Ishikawa (cell line): ENCODE results near the gene AGBL5.

Experiments
- CEBPB ChIP-seq: IDR thresholded peaks from 2 replicates; pipeline ENCODE4 v1.6.1; 2012
- EP300 ChIP-seq: IDR thresholded peaks from 2 replicates; pipeline ENCODE4 v1.6.1; 2012; ENCODE audit warnings: borderline replicate concordance
- NFIC ChIP-seq: IDR thresholded peaks from 2 replicates; pipeline ENCODE4 v1.6.1; 2012
- RAD21 ChIP-seq: IDR thresholded peaks from 2 replicates; pipeline ENCODE4 v1.6.1; 2012; ENCODE audit warnings: low read depth
- TAF1 ChIP-seq: IDR thresholded peaks from 2 replicates; pipeline ENCODE4 v1.6.1; 2012; ENCODE audit warnings: low read depth, mild to moderate bottlenecking
- TF ChIP-seq, protein P1 (sequence below): IDR thresholded peaks from 2 replicates; pipeline ENCODE4 v1.6.1; 2012; ENCODE audit warnings: low read depth, mild to moderate bottlenecking

DNA sequence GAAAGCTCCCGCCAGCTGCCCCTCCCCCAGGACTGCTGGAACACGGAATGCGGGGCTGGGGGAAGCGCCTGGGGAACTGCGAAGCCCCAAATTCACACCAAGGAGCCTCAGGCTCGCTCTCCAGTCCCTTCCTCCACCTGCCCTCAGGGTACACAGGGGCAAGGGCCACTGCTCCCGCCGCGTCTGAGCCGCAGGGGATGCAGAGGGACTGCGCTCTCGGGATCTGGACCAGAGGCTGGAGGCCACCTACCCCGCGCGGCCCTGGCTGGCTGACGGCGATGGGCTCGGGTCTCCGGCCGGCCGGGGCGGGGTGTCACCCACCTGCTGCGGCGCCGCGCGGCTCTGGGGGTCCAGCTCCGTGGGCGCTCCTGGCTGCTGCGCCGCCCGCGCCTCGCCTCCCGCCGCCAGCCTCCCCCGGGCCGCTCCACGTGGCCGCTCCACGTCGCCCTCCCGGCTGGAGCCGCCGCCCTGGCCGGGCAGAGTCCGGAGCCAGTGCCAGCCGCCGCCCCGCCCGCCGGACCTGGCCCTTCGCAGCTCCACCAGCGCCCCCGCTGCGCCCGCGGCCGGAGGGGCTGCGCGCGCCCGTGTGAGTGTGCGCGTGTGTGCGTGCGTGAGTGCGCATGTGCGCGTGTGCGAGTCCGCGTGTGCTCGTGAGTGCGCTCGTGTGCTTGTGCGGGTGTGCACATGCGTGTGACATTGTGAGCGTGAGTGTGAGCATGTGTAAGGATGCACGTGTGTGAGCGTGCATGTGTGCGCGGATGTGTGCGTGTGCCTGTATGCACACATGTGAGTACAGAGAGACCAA lies 67.3 kb downstream of the AGBL5 start, which contains the start of gene CGREF1:
- TF ChIP-seq CEBPB (no peak), NFIC (no peak), TAF1 (no peak), RAD21 (no peak), EP300 (0 out of 2 replicates have a peak, but pooled peaks have one; percentile 13)
- TF ChIP-seq, protein P1, sequence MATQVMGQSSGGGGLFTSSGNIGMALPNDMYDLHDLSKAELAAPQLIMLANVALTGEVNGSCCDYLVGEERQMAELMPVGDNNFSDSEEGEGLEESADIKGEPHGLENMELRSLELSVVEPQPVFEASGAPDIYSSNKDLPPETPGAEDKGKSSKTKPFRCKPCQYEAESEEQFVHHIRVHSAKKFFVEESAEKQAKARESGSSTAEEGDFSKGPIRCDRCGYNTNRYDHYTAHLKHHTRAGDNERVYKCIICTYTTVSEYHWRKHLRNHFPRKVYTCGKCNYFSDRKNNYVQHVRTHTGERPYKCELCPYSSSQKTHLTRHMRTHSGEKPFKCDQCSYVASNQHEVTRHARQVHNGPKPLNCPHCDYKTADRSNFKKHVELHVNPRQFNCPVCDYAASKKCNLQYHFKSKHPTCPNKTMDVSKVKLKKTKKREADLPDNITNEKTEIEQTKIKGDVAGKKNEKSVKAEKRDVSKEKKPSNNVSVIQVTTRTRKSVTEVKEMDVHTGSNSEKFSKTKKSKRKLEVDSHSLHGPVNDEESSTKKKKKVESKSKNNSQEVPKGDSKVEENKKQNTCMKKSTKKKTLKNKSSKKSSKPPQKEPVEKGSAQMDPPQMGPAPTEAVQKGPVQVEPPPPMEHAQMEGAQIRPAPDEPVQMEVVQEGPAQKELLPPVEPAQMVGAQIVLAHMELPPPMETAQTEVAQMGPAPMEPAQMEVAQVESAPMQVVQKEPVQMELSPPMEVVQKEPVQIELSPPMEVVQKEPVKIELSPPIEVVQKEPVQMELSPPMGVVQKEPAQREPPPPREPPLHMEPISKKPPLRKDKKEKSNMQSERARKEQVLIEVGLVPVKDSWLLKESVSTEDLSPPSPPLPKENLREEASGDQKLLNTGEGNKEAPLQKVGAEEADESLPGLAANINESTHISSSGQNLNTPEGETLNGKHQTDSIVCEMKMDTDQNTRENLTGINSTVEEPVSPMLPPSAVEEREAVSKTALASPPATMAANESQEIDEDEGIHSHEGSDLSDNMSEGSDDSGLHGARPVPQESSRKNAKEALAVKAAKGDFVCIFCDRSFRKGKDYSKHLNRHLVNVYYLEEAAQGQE: no peak
